Measurements from ENCODE around the gene OGFR.

DNA sequence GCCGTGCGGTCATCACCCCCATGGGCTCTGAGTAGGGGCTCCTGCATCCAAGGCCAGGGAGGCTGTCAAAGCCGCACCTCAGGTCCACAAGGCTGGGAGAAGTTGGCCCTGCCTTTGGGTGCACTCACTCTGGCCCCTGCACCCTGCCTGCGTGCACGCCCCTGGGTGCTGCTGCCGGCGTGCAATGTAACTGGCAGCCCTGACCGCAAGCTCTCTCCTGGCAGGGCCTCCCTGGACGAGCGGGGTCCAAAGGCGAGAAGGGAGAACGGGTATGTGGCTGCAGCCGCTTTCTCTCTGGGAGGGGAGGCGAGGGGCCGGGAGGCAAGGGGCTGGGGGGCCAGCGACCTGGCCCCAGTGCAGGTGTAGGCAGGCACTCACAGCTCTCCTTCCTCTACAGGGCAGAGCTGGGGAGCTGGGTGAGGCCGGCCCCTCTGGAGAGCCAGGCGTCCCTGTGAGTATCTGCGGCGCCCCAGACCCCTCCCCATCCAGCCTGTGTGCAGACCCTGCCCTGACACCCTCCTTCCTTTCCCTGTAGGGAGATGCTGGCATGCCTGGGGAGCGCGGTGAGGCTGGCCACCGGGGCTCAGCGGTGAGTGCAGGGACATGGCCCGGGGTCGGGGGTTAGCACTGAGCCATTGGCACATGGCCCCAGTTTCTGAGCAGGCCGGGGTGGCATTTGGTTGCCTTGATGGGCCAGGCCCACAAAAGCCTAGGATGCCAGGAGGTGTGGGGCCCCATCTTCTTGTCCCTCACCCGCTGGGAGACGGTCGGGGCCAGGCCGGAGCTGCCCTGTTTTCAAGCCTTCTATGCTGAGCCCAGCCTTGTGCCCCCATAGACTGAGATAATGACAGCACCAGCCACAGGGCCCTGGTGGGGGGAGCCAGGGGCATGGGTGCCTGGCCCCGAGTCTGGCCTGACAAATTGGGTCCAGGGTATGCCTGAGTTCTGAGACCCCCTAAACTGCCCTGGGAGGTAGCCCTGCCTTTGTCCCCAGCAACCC lies 24.9 kb downstream of the OGFR start:
- TF ChIP-seq, protein P1, sequence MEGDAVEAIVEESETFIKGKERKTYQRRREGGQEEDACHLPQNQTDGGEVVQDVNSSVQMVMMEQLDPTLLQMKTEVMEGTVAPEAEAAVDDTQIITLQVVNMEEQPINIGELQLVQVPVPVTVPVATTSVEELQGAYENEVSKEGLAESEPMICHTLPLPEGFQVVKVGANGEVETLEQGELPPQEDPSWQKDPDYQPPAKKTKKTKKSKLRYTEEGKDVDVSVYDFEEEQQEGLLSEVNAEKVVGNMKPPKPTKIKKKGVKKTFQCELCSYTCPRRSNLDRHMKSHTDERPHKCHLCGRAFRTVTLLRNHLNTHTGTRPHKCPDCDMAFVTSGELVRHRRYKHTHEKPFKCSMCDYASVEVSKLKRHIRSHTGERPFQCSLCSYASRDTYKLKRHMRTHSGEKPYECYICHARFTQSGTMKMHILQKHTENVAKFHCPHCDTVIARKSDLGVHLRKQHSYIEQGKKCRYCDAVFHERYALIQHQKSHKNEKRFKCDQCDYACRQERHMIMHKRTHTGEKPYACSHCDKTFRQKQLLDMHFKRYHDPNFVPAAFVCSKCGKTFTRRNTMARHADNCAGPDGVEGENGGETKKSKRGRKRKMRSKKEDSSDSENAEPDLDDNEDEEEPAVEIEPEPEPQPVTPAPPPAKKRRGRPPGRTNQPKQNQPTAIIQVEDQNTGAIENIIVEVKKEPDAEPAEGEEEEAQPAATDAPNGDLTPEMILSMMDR (conservative IDR thresholded peaks at IDR 0.05; ENCODE audit: low read depth, low read length) = no peak
- no peak for TF ChIP-seq EZH2phosphoT487 (IDR thresholded peaks at IDR 0.05; ENCODE audit: borderline replicate concordance, low read length)
- TF ChIP-seq EZH2 (IDR thresholded peaks at IDR 0.05; ENCODE audit: low read length, unreplicated experiment) = no peak

All from PC-3 (cell line).